ENCODE data around the gene ST6GALNAC4.
A peak's percentile ranks its signal among the peaks of the same experiment; 100 is the strongest.

Gene ST6GALNAC4

DNA sequence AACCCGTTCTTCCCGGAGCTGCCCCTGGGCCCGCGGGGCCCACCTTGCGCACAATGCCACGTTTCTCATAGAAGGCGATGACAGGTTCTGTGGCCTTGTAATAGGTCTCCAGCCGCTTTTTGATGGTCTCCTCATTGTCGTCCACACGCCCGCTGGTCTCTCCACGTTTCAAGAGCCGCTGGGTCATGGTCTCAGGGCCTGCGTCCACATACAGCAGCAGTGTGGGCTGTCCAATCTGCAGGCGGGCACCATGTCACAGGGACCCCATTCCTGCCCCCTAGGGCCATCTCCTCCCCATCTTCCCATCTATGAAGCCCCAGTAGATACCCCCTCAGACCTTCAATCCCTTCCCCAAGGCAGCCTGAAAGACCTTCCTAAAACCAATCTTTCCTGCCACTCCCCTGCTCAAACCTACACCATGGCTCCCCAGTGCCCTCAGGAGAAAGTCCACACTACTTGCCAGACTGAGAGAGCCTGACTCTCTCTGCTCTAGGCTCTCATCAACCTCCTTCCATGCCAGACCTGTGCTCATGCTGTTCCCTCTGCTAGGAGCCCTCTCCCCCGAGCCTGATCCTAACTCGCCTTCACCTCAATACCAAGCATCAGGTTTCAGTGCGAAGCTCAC is 48.5 kb downstream of the ST6GALNAC4 start:
- DNase-seq: no peak

DNA sequence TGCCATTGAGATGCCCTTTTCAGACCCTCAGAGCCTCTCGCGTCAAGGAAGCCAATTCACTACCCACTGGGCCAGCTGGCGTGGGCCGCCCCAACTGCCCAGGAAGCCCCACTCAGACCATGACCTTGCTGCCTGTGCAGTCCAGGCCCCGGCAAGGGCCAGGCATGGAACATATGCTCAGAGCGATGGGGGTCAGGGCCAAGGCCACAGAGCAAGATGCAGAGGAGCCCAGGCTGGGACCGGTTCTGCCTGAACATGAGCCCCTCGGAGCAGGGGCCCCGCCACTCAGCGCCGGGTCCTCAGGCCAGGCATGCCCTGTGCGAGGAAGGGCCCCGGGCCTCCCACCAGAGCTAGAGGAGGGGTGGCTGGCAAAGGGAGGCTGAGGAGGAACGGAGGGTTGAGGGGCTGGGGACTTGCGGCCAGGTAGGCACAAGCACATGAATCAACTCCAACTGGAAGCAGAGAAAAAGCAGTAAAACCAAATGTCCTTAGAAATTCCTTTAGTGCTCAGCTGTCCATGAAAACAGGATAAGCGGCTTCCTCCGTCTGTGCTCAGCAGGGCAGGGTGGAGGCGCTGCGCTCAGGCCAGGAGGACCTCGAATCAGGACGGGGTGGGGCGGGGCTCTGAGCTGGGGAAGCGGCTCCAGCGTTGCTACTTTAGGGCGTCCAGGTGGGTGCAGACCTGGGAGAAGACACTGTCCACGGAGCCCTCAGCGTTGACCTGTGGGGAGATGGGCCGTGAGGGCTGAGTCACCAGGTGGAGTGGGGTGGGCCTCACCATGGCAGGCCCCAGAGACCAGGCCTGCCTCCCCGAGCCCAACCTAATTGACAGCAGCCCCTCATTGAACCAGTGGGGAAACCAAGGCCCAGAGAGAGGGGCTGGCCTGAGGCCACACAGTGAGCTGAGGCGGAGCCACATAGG is 49.2 kb downstream of the ST6GALNAC4 start:
- no peak for DNase-seq

DNA sequence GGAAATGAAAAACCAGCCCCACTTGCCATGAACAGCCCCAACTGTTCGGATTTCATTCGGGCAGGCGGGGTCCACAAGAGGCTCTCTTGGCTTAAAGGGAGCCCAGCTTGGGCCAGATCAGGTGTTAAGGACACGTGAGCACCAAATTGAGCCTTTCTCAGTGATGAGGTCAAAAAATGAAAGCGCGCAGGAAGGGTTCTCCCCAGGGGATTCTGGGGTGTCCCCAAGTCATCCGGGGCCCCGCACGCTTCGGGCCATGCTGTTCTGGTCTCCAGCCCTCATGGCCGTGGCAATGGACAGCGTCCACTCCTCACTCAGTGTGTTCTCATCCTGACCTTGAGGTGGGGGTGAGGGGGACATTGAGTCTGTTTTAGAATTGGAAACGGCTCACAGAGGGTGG is 50.3 kb downstream of the ST6GALNAC4 start:
- no peak for DNase-seq

DNA sequence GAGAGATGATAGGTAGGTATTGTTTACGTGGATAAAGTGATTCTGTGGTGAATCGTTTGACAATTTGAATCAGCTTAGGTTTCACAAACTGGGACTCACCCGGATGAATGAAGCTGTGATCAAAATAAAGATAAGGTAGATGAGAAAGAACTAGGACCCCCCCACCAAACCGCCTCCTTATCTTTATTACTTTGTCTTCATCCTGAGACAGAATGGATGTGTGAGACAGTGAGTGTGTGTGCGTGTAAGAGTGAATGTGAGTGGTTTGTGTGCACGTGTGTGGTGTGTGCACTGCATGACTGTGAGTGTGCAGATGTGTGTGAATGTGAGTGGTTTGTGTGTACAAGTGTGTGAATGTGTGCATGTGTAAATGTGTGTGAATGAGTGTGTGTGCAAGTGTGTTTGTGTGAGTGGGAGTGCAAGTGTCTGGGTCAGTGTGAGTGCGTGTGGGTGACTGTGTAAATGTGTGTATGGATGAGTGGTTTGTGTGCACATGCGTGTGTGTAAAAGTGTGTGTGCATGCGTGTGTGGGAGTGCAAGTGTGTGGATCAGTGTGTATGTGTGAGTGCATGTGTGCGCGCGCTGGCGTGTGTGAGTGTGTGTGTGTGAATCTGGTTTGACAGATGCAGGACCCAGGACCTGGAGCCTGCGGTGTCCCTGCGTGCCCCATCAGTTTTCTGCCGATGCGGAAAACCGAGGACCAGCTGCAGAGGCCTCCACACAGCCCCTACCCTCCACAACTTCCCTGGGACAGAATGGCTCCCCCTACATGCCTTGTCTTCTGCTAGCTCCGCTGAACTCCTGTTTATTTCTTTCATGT is 51.0 kb downstream of the ST6GALNAC4 start:
- DNase-seq: no peak

DNA sequence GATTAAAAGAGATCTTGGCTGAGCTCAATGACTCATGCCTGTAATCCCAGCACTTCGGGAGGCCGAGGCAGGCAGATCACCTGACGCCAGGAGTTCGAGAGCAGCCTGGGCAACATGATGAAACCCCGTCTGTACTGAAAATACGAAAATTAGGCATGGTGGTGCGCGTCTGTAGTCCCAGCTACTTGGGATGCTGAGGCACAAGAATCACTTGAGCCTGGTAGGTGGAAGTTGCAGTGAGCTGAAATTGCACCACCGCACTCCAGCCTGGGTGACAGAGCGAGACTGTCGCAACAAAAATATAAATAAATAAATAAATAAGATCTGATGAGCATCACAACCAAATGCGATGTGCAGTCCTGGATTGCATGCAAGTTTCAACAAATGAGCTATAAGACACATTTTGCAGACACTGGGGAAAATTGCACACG is 53.6 kb downstream of the ST6GALNAC4 start:
- no peak for DNase-seq

DNA sequence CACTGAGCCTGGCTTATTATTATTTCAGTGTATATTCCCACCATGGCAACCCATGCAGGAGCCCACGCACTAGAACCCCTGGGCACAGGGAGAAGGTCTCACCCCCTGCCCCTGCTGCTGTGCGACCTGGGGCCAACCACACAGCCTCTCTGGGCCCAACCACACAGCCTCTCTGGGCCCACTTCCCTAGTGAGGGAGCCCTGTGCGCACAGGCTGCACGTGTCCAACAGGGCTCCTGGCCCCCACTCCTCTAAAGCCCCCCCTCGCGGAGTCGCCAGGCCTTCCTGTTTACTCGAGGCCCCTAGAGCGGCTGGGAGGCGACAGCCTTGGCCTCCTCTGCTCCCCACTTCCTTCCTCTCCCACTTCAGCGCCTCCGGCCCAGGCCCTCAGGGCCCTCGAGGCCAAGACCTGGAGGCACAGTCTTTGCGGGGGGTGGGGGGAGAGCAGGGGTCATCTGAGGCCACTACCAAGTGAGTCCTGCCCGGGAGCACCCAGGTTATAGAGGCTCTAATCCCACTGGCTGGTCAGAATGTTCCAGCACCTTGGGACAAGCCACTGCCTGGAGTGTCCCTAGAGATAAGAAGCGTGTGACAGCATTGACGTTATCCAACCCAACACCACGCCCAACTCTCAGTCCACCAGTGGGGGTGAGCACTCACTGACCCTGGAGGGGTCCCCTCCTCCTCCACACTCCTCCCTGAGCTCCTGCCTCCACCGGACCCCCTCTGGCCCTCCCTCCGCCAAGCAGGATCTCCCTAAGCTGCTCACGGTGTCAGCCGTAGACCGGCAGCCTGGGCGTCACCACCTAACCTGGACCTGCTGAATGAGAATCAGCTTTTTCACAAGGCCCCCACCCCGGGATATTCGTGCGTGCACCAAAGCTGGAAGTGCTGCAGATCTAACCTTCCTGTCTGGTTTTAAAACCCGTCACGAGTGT is 54.5 kb downstream of the ST6GALNAC4 start:
- peak in 2 of 4 experiments; percentile 36 for DNase-seq

DNA sequence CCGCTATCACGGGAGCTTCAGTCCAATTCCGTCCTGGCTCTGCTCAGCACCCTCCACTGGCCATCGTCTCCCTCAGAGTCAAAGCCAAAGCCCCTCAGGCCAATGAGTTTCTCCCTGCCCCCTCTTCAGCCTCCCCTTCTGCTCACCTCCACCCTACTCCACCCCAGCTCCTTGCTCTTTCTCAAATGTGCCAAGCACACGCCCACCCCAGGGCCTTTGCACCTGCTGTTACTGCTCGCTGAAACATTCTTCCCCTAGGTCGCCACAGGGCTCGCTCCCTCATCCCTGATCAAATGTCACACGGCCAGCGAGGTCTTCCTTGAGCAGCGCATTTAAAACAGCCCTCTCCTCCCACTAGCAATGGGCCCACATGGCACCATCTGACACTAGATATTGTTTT is 56.1 kb downstream of the ST6GALNAC4 start:
- no peak for DNase-seq

DNA sequence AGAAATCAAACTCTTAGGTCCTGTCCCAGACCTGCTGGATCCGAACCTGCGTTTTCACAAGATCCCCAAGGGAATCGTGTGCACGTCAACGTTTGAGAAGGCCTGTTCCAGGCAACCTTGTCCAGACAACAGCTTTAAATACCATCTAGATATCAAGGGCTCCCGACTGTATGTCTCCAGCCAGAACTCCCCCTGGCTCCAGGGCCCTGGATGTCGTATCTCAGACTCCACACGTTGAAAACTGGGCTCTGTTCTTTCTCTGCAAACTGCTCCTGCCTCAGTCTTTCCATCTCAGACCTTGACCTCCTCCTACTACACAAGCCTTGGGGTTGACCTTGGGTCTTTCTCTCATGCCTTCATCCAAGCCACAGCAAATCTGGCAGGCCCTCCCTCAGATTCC is 56.6 kb downstream of the ST6GALNAC4 start:
- no peak for DNase-seq

DNA sequence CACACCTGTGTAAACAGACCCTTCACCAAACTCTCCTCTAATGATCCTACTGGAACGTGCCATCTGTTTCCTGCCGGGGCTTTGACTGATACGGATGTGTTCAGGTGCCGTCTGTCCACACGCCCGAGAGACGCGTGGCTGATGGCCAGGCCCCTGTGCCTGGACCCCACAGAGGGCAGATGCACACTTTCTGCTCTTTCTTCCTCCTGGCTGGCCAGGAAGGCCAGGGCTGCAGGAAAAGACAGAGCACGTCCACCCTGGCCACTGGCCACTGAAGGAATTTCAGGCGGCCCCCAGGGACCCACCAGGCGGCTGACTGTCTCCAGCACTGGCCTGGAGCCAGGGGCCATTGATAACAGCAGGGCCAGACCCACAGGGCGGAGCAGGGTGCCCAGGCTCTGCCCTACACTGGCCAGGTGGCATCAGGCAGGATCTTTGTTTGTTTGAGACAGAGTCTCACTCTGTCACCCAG is 58.8 kb downstream of the ST6GALNAC4 start:
- DNase-seq: no peak
